H1 (cell line): ENCODE data around the gene NPHS2. TPM values are rescaled to one million over a fixed set of nuclear protein-coding genes. Genes with fewer than 3 reads are reported as not detected.

Experiments
- BACH1 ChIP-seq: IDR thresholded peaks from 2 replicates; pipeline ENCODE4 v1.6.1; 2012; ENCODE audit warnings: low read length, improper control_type of control experiment
- EP300 ChIP-seq, 2 experiments: IDR thresholded peaks; 1 replicate in 1 of 2; 2 replicates in 1 of 2; pipeline ENCODE4 v1.6.1; 2011 to 2012; ENCODE audit warnings: low read depth in 2 of 2, low read length in 2 of 2, mild to moderate bottlenecking in 2 of 2, borderline replicate concordance in 1 of 2, inconsistent platforms in 1 of 2, moderate library complexity in 1 of 2
- PHF8 ChIP-seq: fragments of 200-600 bp; sonication (generic); conservative IDR thresholded peaks from 2 replicates; pipeline ENCODE4 v1.7.1; 2012; ENCODE audit warnings: low read depth, mild to moderate bottlenecking, inconsistent platforms, low read length, moderate library complexity
- polyA plus RNA-seq, 7 experiments: library from polyadenylated mRNA; depleted of rRNA in 3 of 7; stranded (reverse) in 5 of 7; unstranded in 2 of 7; fragments of >200 nt in 5 of 7; fragments of 200-250 nt in 2 of 7; gene quantifications; 1 replicate in 5 of 7; 2 replicates in 1 of 7; 4 replicates in 1 of 7; pipeline versions ENCODE4 v1.2.1 to v1.2.3, GENCODE V29; 2011 to 2013; ENCODE audit warnings: missing spikeins in 2 of 7, mixed read lengths in 2 of 7
- small RNA-seq: library from polyadenylated mRNA; stranded (forward); fragments of <200 nt; extraction: miRNeasy Mini kit (QIAGEN cat#:217004); gene quantifications from one replicate; pipeline ENCODE3, GENCODE V24; 2013; ENCODE audit not compliant: insufficient read depth
- total RNA-seq: library from RNA; stranded (reverse); fragmentation: NEBNext Ultra II Directional; extraction: Animal tissue kit (Norgen Biotek cat#: 25700); gene quantifications from 2 replicates; pipeline ENCODE4 v1.2.1, GENCODE V29; 2021

Gene NPHS2
- total and polyA plus RNA-seq, 2 of the 8 experiments (the other 6 are each of a cell fraction or from before 2014, with no cell fraction given): not detected

GRCh38 chr1:179506199-179506598, 69.5 kb downstream of the NPHS2 start (continued):
- TF ChIP-seq PHF8 (no peak), EP300 (IDR thresholded peaks at IDR 0.05; ENCODE audit: borderline replicate concordance in 1 of 2, low read depth in 2 of 2, low read length in 2 of 2) (no peak), BACH1 (no peak)

Small RNAs within 50 kb of the gene (small RNA-seq; reads per million reads assigned to genes)
- not detected for gene RNU5F-2P

Other genes with a start within 250 kb of the NPHS2 start
- gene AXDND1, start 210.0 kb downstream of the NPHS2 start, total RNA-seq: 0.38 and 0.61 TPM in 2 replicates
- gene AXDND1, start 210.0 kb downstream of the NPHS2 start, polyA plus RNA-seq (2011; rRNA removed): not detected in 2 replicates
- gene TDRD5, start 15.9 kb upstream of the NPHS2 start, total RNA-seq: 1.3 and 1.4 TPM in 2 replicates
- gene TDRD5, start 15.9 kb upstream of the NPHS2 start, polyA plus RNA-seq (2011; rRNA removed): 0.22 and 0.53 TPM in 2 replicates
- gene FAM163A, start 167.3 kb upstream of the NPHS2 start, total RNA-seq: 0.13 TPM in 2 replicates
- gene FAM163A, start 167.3 kb upstream of the NPHS2 start, polyA plus RNA-seq (2011; rRNA removed): 0.18 and 0.28 TPM in 2 replicates